Subcutaneous abdominal adipose tissue (tissue), 5 donors: ENCODE measurements around the gene PRRT4.

Experiments used
- H3K27ac ChIP-seq: one replicate; pipeline ENCODE4 v1.7.0; 2013; ENCODE audit warnings: low read depth, mild to moderate bottlenecking, inconsistent platforms, low read length, moderate library complexity
- H3K27me3 ChIP-seq, 5 donors: one replicate each; pipeline ENCODE4 v1.7.0; 2013; ENCODE audit warnings: low read length in 5 of 5, inconsistent platforms in 1 of 5; ENCODE audit not compliant: control insufficient read depth in 5 of 5, insufficient read depth in 4 of 5
- H3K36me3 ChIP-seq, 5 donors: one replicate each; pipeline ENCODE4 v1.7.0; 2013; ENCODE audit warnings: low read length in 5 of 5; ENCODE audit not compliant: control insufficient read depth in 5 of 5, insufficient read depth in 5 of 5
- H3K4me1 ChIP-seq, 5 donors: one replicate each; pipeline ENCODE4 v1.7.0; 2013; ENCODE audit warnings: low read length in 5 of 5, mild to moderate bottlenecking in 3 of 5, moderate library complexity in 1 of 5; ENCODE audit not compliant: control insufficient read depth in 5 of 5, insufficient read depth in 5 of 5
- H3K4me3 ChIP-seq, 5 donors: one replicate each; pipeline ENCODE4 v1.7.0; 2013; ENCODE audit warnings: low read length in 5 of 5, low read depth in 1 of 5
- H3K9ac ChIP-seq, 5 donors: one replicate each; pipeline ENCODE4 v1.7.0; 2013; ENCODE audit warnings: low read length in 5 of 5, mild to moderate bottlenecking in 4 of 5, moderate library complexity in 3 of 5
- H3K9me3 ChIP-seq, 5 donors: one replicate each; pipeline ENCODE4 v1.7.0; 2013; ENCODE audit warnings: low read length in 5 of 5; ENCODE audit not compliant: control insufficient read depth in 5 of 5
- donor health status: healthy.
- donor health status: healthy.
- donor health status: healthy.
- donor health status: healthy.
- donor health status: healthy.

Gene PRRT4

GRCh38 chr7:128396357-128396756 lies 34.9 kb upstream of the PRRT4 start:
- no peaks in the 10 kb centered on the region for H3K27me3 ChIP-seq
- peaks cover 10 to 95% (median 90%) of the 10 kb centered on the region in 5 donors for H3K36me3 ChIP-seq
- no peaks in the 10 kb centered on the region for H3K4me1 ChIP-seq
- no peak overlapping the region for H3K27ac ChIP-seq
- no peak overlapping the region for H3K4me3 ChIP-seq
- H3K9ac ChIP-seq = no peak overlapping the region
- H3K9me3 ChIP-seq = no peaks in the 10 kb centered on the region

- no peak overlapping the region for H3K27ac ChIP-seq
- H3K27me3 ChIP-seq = no peaks in the 10 kb centered on the region
- no peaks in the 10 kb centered on the region for H3K9me3 ChIP-seq
- H3K9ac ChIP-seq = no peak overlapping the region
- no peak overlapping the region for H3K4me3 ChIP-seq
- peaks cover 10 to 90% (median 85%) of the 10 kb centered on the region in 5 donors for H3K36me3 ChIP-seq
- no peaks in the 10 kb centered on the region for H3K4me1 ChIP-seq
Observed at GRCh38 chr7:128395748-128396147, 34.3 kb upstream of the PRRT4 start.

GRCh38 chr7:128394904-128395496 lies 33.5 kb upstream of the PRRT4 start:
- Histone ChIP-seq H3K4me1 (no peaks in the 10 kb centered on the region), H3K36me3 (peaks cover 10 to 83% (median 77%) of the 10 kb centered on the region in 5 donors), H3K27me3 (no peaks in the 10 kb centered on the region), H3K9ac (no peak overlapping the region), H3K9me3 (no peaks in the 10 kb centered on the region), H3K27ac (no peak overlapping the region), H3K4me3 (no peak overlapping the region)

GRCh38 chr7:128393526-128394330 lies 32.2 kb upstream of the PRRT4 start:
- no peaks in the 10 kb centered on the region for H3K27me3 ChIP-seq
- H3K36me3 ChIP-seq = peaks cover 10 to 74% (median 71%) of the 10 kb centered on the region in 5 donors
- H3K9me3 ChIP-seq = no peaks in the 10 kb centered on the region
- H3K9ac ChIP-seq = no peak overlapping the region
- no peak overlapping the region for H3K27ac ChIP-seq
- no peaks in the 10 kb centered on the region for H3K4me1 ChIP-seq
- no peak overlapping the region for H3K4me3 ChIP-seq

- Histone ChIP-seq H3K27ac (no peak overlapping the region), H3K9me3 (no peaks in the 10 kb centered on the region), H3K9ac (no peak overlapping the region), H3K27me3 (no peaks in the 10 kb centered on the region), H3K36me3 (peaks cover 7 to 64% (median 61%) of the 10 kb centered on the region in 5 donors), H3K4me1 (peaks cover 0 to 4% (median 2%) of the 10 kb centered on the region in 5 donors), H3K4me3 (no peak overlapping the region)
Observed at GRCh38 chr7:128392446-128393327, 31.2 kb upstream of the PRRT4 start.

GRCh38 chr7:128391805-128392204 lies 30.3 kb upstream of the PRRT4 start:
- Histone ChIP-seq H3K4me3 (no peak overlapping the region), H3K4me1 (peaks cover 0 to 10% (median 9%) of the 10 kb centered on the region in 5 donors), H3K27ac (no peak overlapping the region), H3K27me3 (no peaks in the 10 kb centered on the region), H3K9me3 (no peaks in the 10 kb centered on the region), H3K9ac (no peak overlapping the region), H3K36me3 (peaks cover 0 to 55% (median 52%) of the 10 kb centered on the region in 5 donors)

GRCh38 chr7:128390871-128391565 lies 29.5 kb upstream of the PRRT4 start:
- H3K4me3 ChIP-seq = no peak overlapping the region
- H3K9me3 ChIP-seq = no peaks in the 10 kb centered on the region
- H3K27ac ChIP-seq = no peak overlapping the region
- H3K4me1 ChIP-seq = peaks cover 0 to 10% (median 9%) of the 10 kb centered on the region in 5 donors
- H3K27me3 ChIP-seq = no peaks in the 10 kb centered on the region
- H3K36me3 ChIP-seq = peaks cover 0 to 47% (median 44%) of the 10 kb centered on the region in 5 donors
- H3K9ac ChIP-seq = no peak overlapping the region

- Histone ChIP-seq H3K27ac (no peak overlapping the region), H3K9ac (no peak overlapping the region), H3K4me3 (no peak overlapping the region), H3K4me1 (peaks cover 0 to 10% (median 9%) of the 10 kb centered on the region in 5 donors), H3K9me3 (no peaks in the 10 kb centered on the region), H3K27me3 (no peaks in the 10 kb centered on the region), H3K36me3 (peaks cover 0 to 35% (median 32%) of the 10 kb centered on the region in 5 donors)
Observed at GRCh38 chr7:128389618-128390329, 28.3 kb upstream of the PRRT4 start.

GRCh38 chr7:128389085-128389617 lies 27.7 kb upstream of the PRRT4 start:
- no peaks in the 10 kb centered on the region for H3K27me3 ChIP-seq
- no peak overlapping the region for H3K9ac ChIP-seq
- no peak overlapping the region for H3K27ac ChIP-seq
- H3K9me3 ChIP-seq = no peaks in the 10 kb centered on the region
- H3K4me1 ChIP-seq = peaks cover 0 to 10% (median 9%) of the 10 kb centered on the region in 5 donors
- no peak overlapping the region for H3K4me3 ChIP-seq
- peaks cover 0 to 29% (median 26%) of the 10 kb centered on the region in 5 donors for H3K36me3 ChIP-seq
